Astrocyte (in vitro differentiated cells and primary cell): ENCODE data around the gene IDS. TPM values are rescaled to one million over a fixed set of nuclear protein-coding genes. Genes with fewer than 3 reads are reported as not detected.

Experiments used
- DNase-seq: peaks from one replicate; pipeline ENCODE4 v3.0.0-alpha.2; 2010; ENCODE audit warnings: low read depth
- FAIRE-seq: peaks from 2 replicates; lab custom pipeline; 2011; peaks lifted over from hg19 to GRCh38; lab: Jason Lieb, UNC
- H2AFZ ChIP-seq: 2 replicates; pipeline ENCODE4 v1.6.0; 2012; ENCODE audit warnings: low read depth, low read length, inconsistent platforms
- H3K27ac ChIP-seq: 2 replicates; pipeline ENCODE4 v1.5.1; 2011; ENCODE audit warnings: low read depth, low read length, inconsistent platforms
- H3K27me3 ChIP-seq: 2 replicates; pipeline ENCODE4 v1.6.0; 2011; ENCODE audit warnings: low read length, inconsistent platforms; ENCODE audit not compliant: insufficient read depth
- H3K36me3 ChIP-seq: 2 replicates; pipeline ENCODE4 v1.5.1; 2011; ENCODE audit warnings: low read length, inconsistent platforms; ENCODE audit not compliant: insufficient read depth
- H3K4me1 ChIP-seq: 2 replicates; pipeline ENCODE4 v1.5.1; 2011; ENCODE audit warnings: low read length, inconsistent platforms; ENCODE audit not compliant: insufficient read depth
- H3K4me2 ChIP-seq: 2 replicates; pipeline ENCODE4 v1.6.0; 2012; ENCODE audit warnings: low read length, inconsistent platforms
- H3K4me3 ChIP-seq: 2 replicates; pipeline ENCODE4 v1.5.1; 2011; ENCODE audit warnings: low read depth, mild to moderate bottlenecking, low read length, inconsistent platforms; ENCODE audit not compliant: insufficient read depth
- H3K79me2 ChIP-seq: 2 replicates; pipeline ENCODE4 v1.6.0; 2012; ENCODE audit warnings: mild to moderate bottlenecking, low read length, inconsistent platforms; ENCODE audit not compliant: insufficient read depth
- H3K9ac ChIP-seq: 2 replicates; pipeline ENCODE4 v1.6.0; 2012; ENCODE audit warnings: mild to moderate bottlenecking, low read length, inconsistent platforms
- H3K9me3 ChIP-seq: 2 replicates; pipeline ENCODE4 v1.5.1; 2012; ENCODE audit warnings: low read depth, mild to moderate bottlenecking, low read length, inconsistent platforms; ENCODE audit not compliant: insufficient read depth
- H4K20me1 ChIP-seq: 2 replicates; pipeline ENCODE4 v1.6.0; 2012; ENCODE audit warnings: low read length, inconsistent platforms; ENCODE audit not compliant: insufficient read depth
- H3K27ac Mint-ChIP-seq: one replicate; pipeline ENCODE4 v1.8.0; 2021; ENCODE audit warnings: mild to moderate bottlenecking, mixed read lengths; ENCODE audit not compliant: unreplicated experiment
- H3K27me3 Mint-ChIP-seq: one replicate; pipeline ENCODE4 v1.8.0; 2021; ENCODE audit warnings: low read depth, mixed read lengths; ENCODE audit not compliant: unreplicated experiment
- H3K36me3 Mint-ChIP-seq: one replicate; pipeline ENCODE4 v1.8.0; 2021; ENCODE audit warnings: low read depth, mixed read lengths; ENCODE audit not compliant: unreplicated experiment
- H3K4me1 Mint-ChIP-seq: one replicate; pipeline ENCODE4 v1.8.0; 2021; ENCODE audit warnings: low read depth, mixed read lengths; ENCODE audit not compliant: unreplicated experiment
- H3K4me3 Mint-ChIP-seq: one replicate; pipeline ENCODE4 v1.8.0; 2021; ENCODE audit warnings: mild to moderate bottlenecking, moderate library complexity, mixed read lengths; ENCODE audit not compliant: unreplicated experiment
- H3K9me3 Mint-ChIP-seq: one replicate; pipeline ENCODE4 v1.8.0; 2021; ENCODE audit warnings: mild to moderate bottlenecking, mixed read lengths; ENCODE audit not compliant: unreplicated experiment
- CTCF ChIP-seq: IDR thresholded peaks from 2 replicates; pipeline ENCODE4 v1.5.1; 2011; ENCODE audit warnings: low read depth, mild to moderate bottlenecking, inconsistent platforms, low read length, moderate library complexity; ENCODE audit not compliant: insufficient read depth
- EZH2 ChIP-seq: IDR thresholded peaks from 2 replicates; pipeline ENCODE4 v1.6.1; 2012; ENCODE audit warnings: mild to moderate bottlenecking, low read length, inconsistent platforms; ENCODE audit not compliant: insufficient read depth
- total RNA-seq: library from RNA; stranded (reverse); gene quantifications from 2 replicates; pipeline ENCODE4 v1.2.1, GENCODE V29; 2021

IDS gene
- total RNA-seq, 1 donor from 2014 or later, result 130 TPM

- Mint-ChIP-seq H3K27me3 (no peaks in the 10 kb centered on the region), H3K4me1 (peaks cover 5% of the 10 kb centered on the region), H3K9me3 (no peaks in the 10 kb centered on the region), H3K36me3 (no peaks in the 10 kb centered on the region), H3K4me3 (no peak overlapping the region), H3K27ac (no peak overlapping the region)
- Histone ChIP-seq H3K4me2 (no peak overlapping the region), H3K36me3 (no peaks in the 10 kb centered on the region), H3K4me3 (no peak overlapping the region), H3K9ac (no peak overlapping the region), H3K79me2 (no peaks in the 10 kb centered on the region), H3K4me1 (no peaks in the 10 kb centered on the region), H2AFZ (no peak overlapping the region), H3K27ac (no peak overlapping the region), H3K27me3 (no peaks in the 10 kb centered on the region), H3K9me3 (no peaks in the 10 kb centered on the region), H4K20me1 (no peaks in the 10 kb centered on the region)
- FAIRE-seq (no peak), DNase-seq (no peak)
- no peak for TF ChIP-seq CTCF
- TF ChIP-seq EZH2, result no peak
Measured at GRCh38 chrX:149458586-149458985, 46.5 kb downstream of the IDS start.

DNA sequence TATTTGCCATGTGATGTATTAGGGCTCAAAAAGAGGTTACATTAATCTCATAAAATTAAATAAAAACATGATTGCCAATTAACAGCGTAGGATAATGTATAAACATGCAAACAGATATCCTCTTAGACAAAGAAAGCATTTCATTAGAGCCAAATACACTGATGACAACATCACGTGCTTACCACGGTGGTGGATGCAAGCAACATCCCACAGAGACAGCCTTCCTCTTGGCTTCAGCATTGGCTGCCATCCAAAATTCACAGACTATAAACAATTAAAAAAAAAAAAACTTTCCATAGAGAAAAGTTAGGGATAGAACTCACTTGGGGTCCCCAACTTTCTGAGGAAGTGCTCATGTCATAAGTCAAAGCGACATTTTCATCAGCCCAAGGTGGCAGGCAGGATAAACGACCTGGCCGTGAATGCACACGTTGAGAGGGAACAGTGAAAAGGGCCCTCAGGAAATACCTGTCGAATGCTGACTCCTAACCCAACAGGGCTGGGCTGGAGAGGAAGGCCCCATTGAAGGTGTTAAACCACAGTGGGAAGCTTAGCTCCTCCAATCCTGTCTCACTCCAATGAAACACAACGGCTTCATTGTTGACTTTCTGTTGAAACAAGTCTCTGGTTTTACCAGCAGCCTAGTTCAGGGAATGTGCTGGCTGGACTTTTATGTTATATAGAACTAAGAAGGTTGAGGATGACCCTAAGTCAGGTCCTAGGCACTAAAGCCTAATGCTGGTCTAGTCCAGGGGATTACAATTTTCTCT, 48.4 kb downstream of the IDS start:
- Histone ChIP-seq H3K9ac (no peak overlapping the region), H3K79me2 (no peaks in the 10 kb centered on the region), H4K20me1 (no peaks in the 10 kb centered on the region), H3K4me3 (no peak overlapping the region), H3K27ac (no peak overlapping the region), H3K36me3 (no peaks in the 10 kb centered on the region), H3K27me3 (no peaks in the 10 kb centered on the region), H3K9me3 (no peaks in the 10 kb centered on the region), H3K4me2 (no peak overlapping the region), H2AFZ (no peak overlapping the region), H3K4me1 (no peaks in the 10 kb centered on the region)
- no peak for TF ChIP-seq CTCF
- no peak for TF ChIP-seq EZH2
- FAIRE-seq, result no peak
- Mint-ChIP-seq H3K27ac (no peak overlapping the region), H3K4me1 (peaks cover 12% of the 10 kb centered on the region), H3K9me3 (no peaks in the 10 kb centered on the region), H3K4me3 (no peak overlapping the region), H3K36me3 (no peaks in the 10 kb centered on the region), H3K27me3 (no peaks in the 10 kb centered on the region)
- DNase-seq, result no peak

- H3K36me3 Mint-ChIP-seq, result no peaks in the 10 kb centered on the region
- Histone ChIP-seq H2AFZ (no peak overlapping the region), H3K27me3 (no peaks in the 10 kb centered on the region), H3K27ac (no peak overlapping the region), H3K9ac (no peak overlapping the region), H3K4me1 (no peaks in the 10 kb centered on the region), H3K79me2 (no peaks in the 10 kb centered on the region), H3K4me3 (no peak overlapping the region), H3K4me2 (no peak overlapping the region), H3K9me3 (no peaks in the 10 kb centered on the region), H3K36me3 (no peaks in the 10 kb centered on the region), H4K20me1 (no peaks in the 10 kb centered on the region)
- H3K4me1 Mint-ChIP-seq, result peaks cover 12% of the 10 kb centered on the region
- H3K27me3 Mint-ChIP-seq, result no peaks in the 10 kb centered on the region
- no peaks in the 10 kb centered on the region for H3K9me3 Mint-ChIP-seq
- TF ChIP-seq CTCF (no peak), EZH2 (no peak)
- DNase-seq, result no peak
- no peak for FAIRE-seq
- no peak overlapping the region for H3K4me3 Mint-ChIP-seq
- H3K27ac Mint-ChIP-seq, result no peak overlapping the region
Measured at GRCh38 chrX:149455934-149456333, 49.2 kb downstream of the IDS start.
